SKM-1 treated with dmso at 0.1 percent for 144 hours (cell line): Measurements from ENCODE around the gene LIN7C.
A peak's percentile ranks its signal among the peaks of the same experiment; 100 is the strongest.

ENCODE experiments used
- DNase-seq: peaks from one replicate; lab custom pipeline; 2025; ENCODE audit not compliant: unreplicated experiment; lab: John Stamatoyannopoulos, UW

LIN7C gene

GRCh38 chr11:27471589-27472397, 34.8 kb downstream of the LIN7C start:
- peak; percentile 70 for DNase-seq

- DNase-seq: peak; percentile 16
These were observed 35.6 kb downstream of the LIN7C start for GRCh38 chr11:27470826-27471588.

- DNase-seq: no peak
These were observed 36.4 kb downstream of the LIN7C start for GRCh38 chr11:27470166-27470565.

GRCh38 chr11:27468995-27469695, 37.4 kb downstream of the LIN7C start:
- DNase-seq: no peak

- DNase-seq: peak; percentile 30
These were observed 38.2 kb downstream of the LIN7C start for GRCh38 chr11:27468209-27468994.

GRCh38 chr11:27467181-27467913, 39.2 kb downstream of the LIN7C start:
- no peak for DNase-seq

GRCh38 chr11:27466363-27466762, 40.2 kb downstream of the LIN7C start:
- no peak for DNase-seq

GRCh38 chr11:27465629-27466028, 40.9 kb downstream of the LIN7C start:
- DNase-seq: no peak

GRCh38 chr11:27464909-27465308, 41.7 kb downstream of the LIN7C start:
- no peak for DNase-seq

- no peak for DNase-seq
These were observed 42.3 kb downstream of the LIN7C start for GRCh38 chr11:27464289-27464696.

GRCh38 chr11:27462543-27462942, 44.0 kb downstream of the LIN7C start:
- DNase-seq: peak; percentile 22

- no peak for DNase-seq
These were observed 46.2 kb downstream of the LIN7C start for GRCh38 chr11:27460158-27460978.

GRCh38 chr11:27459191-27459590, 47.4 kb downstream of the LIN7C start:
- DNase-seq: no peak

- no peak for DNase-seq
These were observed 48.4 kb downstream of the LIN7C start for GRCh38 chr11:27458182-27458581.

- DNase-seq: no peak
These were observed 49.7 kb downstream of the LIN7C start for GRCh38 chr11:27456795-27457329.

GRCh38 chr11:27456140-27456794, 50.3 kb downstream of the LIN7C start:
- DNase-seq: no peak

GRCh38 chr11:27455667-27456066, 50.9 kb downstream of the LIN7C start:
- no peak for DNase-seq

- no peak for DNase-seq
These were observed 52.9 kb downstream of the LIN7C start for GRCh38 chr11:27453701-27454100.

- no peak for DNase-seq
These were observed 54.4 kb downstream of the LIN7C start for GRCh38 chr11:27452147-27452546.
